HepG2 (cell line): ENCODE measurements around the gene SCN9A. TPM values are rescaled to one million over a fixed set of nuclear protein-coding genes. Genes with fewer than 3 reads are reported as not detected.

Experiments used
- DNMT3B ChIP-seq: conservative IDR thresholded peaks from 2 replicates; pipeline ENCODE4 v1.6.1; 2016; ENCODE audit warnings: missing biosample characterization, control low read depth
- ELK4 ChIP-seq: sonication (generic); formaldehyde crosslinking; IDR thresholded peaks from 2 replicates; pipeline ENCODE4 v1.9.0; 2021; ENCODE audit warnings: missing genetic modification reagents, borderline replicate concordance
- MXD4 ChIP-seq: IDR thresholded peaks from 2 replicates; pipeline ENCODE4 v1.6.1; 2016; ENCODE audit warnings: mild to moderate bottlenecking, missing biosample characterization, missing genetic modification reagents
- MYC ChIP-seq: sonication (generic); formaldehyde crosslinking; IDR thresholded peaks from 2 replicates; pipeline ENCODE4 v1.9.0; 2021; ENCODE audit warnings: missing genetic modification reagents, borderline replicate concordance
- NRL ChIP-seq: sonication (generic); formaldehyde crosslinking; IDR thresholded peaks from 2 replicates; pipeline ENCODE4 v1.5.0; 2020; ENCODE audit warnings: missing genetic modification reagents, mild to moderate bottlenecking, moderate library complexity, borderline replicate concordance
- PHF8 ChIP-seq: sonication (generic); formaldehyde crosslinking; IDR thresholded peaks from 2 replicates; pipeline ENCODE4 v1.5.0; 2020; ENCODE audit warnings: missing genetic modification reagents
- RERE ChIP-seq: IDR thresholded peaks from 2 replicates; pipeline ENCODE4 v1.6.1; 2016; ENCODE audit warnings: low read depth, missing genetic modification reagents, missing compliant biosample characterization
- TEAD2 ChIP-seq: sonication (generic); formaldehyde crosslinking; IDR thresholded peaks from 2 replicates; pipeline ENCODE4 v1.9.0; 2021; ENCODE audit warnings: missing genetic modification reagents
- ZNF296 ChIP-seq: sonication (generic); formaldehyde crosslinking; conservative IDR thresholded peaks from 2 replicates; pipeline ENCODE4 v1.5.0; 2020; ENCODE audit warnings: mild to moderate bottlenecking, missing genetic modification reagents
- ZNF331 ChIP-seq: sonication (generic); formaldehyde crosslinking; IDR thresholded peaks from 2 replicates; pipeline ENCODE4 v1.4.0; 2020; ENCODE audit warnings: missing genetic modification reagents
- ZNF619 ChIP-seq: sonication (generic); formaldehyde crosslinking; IDR thresholded peaks from 2 replicates; pipeline ENCODE4 v1.4.0; 2020; ENCODE audit warnings: mild to moderate bottlenecking, missing genetic modification reagents
- ZNF660 ChIP-seq: sonication (generic); formaldehyde crosslinking; IDR thresholded peaks from 2 replicates; pipeline ENCODE4 v1.5.1; 2020; ENCODE audit warnings: mild to moderate bottlenecking, low read depth, missing genetic modification reagents, borderline replicate concordance
- ZNF816 ChIP-seq: sonication (generic); formaldehyde crosslinking; IDR thresholded peaks from 2 replicates; pipeline ENCODE4 v1.8.0; 2022; ENCODE audit warnings: missing genetic modification reagents, mild to moderate bottlenecking, borderline replicate concordance
- polyA plus RNA-seq, 8 experiments: library from polyadenylated mRNA; depleted of rRNA in 3 of 8; stranded (reverse) in 7 of 8; unstranded in 1 of 8; fragments of >200 nt; fragmentation: Illumina TruSeq in 4 of 8; extraction: Trizol in 4 of 8; gene quantifications; 2 replicates each; pipeline versions ENCODE4 v1.2.1 to v1.2.3, GENCODE V29; 2011 to 2016; ENCODE audit warnings: low read depth in 4 of 8, missing spikeins in 1 of 8, mixed read lengths in 1 of 8; ENCODE audit not compliant: insufficient read depth in 1 of 8
- total RNA-seq, 5 experiments: library from RNA; depleted of rRNA; stranded (reverse); fragments of >200 nt; fragmentation: Illumina TruSeq; extraction: Trizol; gene quantifications; 2 replicates each; pipeline ENCODE4 v1.2.3, GENCODE V29; 2016; ENCODE audit warnings: low read depth in 1 of 5
- TF ChIP-seq, protein P1 (sequence below): sonication (generic); formaldehyde crosslinking; IDR thresholded peaks from 2 replicates; pipeline ENCODE4 v1.5.0; 2020; ENCODE audit warnings: missing genetic modification reagents, mild to moderate bottlenecking, borderline replicate concordance
- TF ChIP-seq, protein P2 (sequence below): sonication (generic); formaldehyde crosslinking; IDR thresholded peaks from 2 replicates; pipeline ENCODE4 v1.4.0; 2020; ENCODE audit warnings: mild to moderate bottlenecking, missing genetic modification reagents

SCN9A gene
- total and polyA plus RNA-seq, 2 of the 13 experiments (the other 11 are each of a cell fraction or from before 2014, with no cell fraction given), result 15.3 to 24.3 TPM

GRCh38 chr2:166375736-166376487, at the start of gene SCN9A (continued):
- TF ChIP-seq ZNF331, result peak; percentile 92; the same call in 1 of the 2 replicates
- peak; percentile 91; the same call in 1 of the 2 replicates for TF ChIP-seq ZNF816 (CRISPR knock-in tag)
- TF ChIP-seq ZNF660 (CRISPR knock-in tag), result no peak
- TF ChIP-seq, protein P1, sequence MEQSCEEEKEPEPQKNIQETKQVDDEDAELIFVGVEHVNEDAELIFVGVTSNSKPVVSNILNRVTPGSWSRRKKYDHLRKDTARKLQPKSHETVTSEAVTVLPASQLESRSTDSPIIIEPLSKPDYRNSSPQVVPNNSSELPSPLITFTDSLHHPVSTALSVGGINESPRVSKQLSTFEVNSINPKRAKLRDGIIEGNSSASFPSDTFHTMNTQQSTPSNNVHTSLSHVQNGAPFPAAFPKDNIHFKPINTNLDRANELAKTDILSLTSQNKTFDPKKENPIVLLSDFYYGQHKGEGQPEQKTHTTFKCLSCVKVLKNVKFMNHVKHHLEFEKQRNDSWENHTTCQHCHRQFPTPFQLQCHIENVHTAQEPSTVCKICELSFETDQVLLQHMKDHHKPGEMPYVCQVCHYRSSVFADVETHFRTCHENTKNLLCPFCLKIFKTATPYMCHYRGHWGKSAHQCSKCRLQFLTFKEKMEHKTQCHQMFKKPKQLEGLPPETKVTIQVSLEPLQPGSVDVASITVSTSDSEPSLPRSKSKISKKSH (CRISPR knock-in tag), result peak; percentile 75
- TF ChIP-seq, protein P2, sequence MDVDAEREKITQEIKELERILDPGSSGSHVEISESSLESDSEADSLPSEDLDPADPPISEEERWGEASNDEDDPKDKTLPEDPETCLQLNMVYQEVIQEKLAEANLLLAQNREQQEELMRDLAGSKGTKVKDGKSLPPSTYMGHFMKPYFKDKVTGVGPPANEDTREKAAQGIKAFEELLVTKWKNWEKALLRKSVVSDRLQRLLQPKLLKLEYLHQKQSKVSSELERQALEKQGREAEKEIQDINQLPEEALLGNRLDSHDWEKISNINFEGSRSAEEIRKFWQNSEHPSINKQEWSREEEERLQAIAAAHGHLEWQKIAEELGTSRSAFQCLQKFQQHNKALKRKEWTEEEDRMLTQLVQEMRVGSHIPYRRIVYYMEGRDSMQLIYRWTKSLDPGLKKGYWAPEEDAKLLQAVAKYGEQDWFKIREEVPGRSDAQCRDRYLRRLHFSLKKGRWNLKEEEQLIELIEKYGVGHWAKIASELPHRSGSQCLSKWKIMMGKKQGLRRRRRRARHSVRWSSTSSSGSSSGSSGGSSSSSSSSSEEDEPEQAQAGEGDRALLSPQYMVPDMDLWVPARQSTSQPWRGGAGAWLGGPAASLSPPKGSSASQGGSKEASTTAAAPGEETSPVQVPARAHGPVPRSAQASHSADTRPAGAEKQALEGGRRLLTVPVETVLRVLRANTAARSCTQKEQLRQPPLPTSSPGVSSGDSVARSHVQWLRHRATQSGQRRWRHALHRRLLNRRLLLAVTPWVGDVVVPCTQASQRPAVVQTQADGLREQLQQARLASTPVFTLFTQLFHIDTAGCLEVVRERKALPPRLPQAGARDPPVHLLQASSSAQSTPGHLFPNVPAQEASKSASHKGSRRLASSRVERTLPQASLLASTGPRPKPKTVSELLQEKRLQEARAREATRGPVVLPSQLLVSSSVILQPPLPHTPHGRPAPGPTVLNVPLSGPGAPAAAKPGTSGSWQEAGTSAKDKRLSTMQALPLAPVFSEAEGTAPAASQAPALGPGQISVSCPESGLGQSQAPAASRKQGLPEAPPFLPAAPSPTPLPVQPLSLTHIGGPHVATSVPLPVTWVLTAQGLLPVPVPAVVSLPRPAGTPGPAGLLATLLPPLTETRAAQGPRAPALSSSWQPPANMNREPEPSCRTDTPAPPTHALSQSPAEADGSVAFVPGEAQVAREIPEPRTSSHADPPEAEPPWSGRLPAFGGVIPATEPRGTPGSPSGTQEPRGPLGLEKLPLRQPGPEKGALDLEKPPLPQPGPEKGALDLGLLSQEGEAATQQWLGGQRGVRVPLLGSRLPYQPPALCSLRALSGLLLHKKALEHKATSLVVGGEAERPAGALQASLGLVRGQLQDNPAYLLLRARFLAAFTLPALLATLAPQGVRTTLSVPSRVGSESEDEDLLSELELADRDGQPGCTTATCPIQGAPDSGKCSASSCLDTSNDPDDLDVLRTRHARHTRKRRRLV, result peak; percentile 88
- peak; percentile 82 for TF ChIP-seq MYC (CRISPR knock-in tag)
- 0 out of 2 replicates have a peak, but pooled peaks have one; percentile 41 for TF ChIP-seq ZNF619 (CRISPR knock-in tag)
- TF ChIP-seq TEAD2 (CRISPR knock-in tag), result no peak
- peak; percentile 56 for TF ChIP-seq NRL (CRISPR knock-in tag)
- 0 out of 2 replicates have a peak, but pooled peaks have one; percentile 27 for TF ChIP-seq MXD4 (CRISPR knock-in tag)
- no peak for TF ChIP-seq ELK4
- TF ChIP-seq DNMT3B (CRISPR knock-in tag), result no peak
- peak; percentile 64; the same call in 1 of the 2 replicates for TF ChIP-seq RERE
- peak; percentile 88 for TF ChIP-seq PHF8 (CRISPR knock-in tag)
- TF ChIP-seq ZNF296 (CRISPR knock-in tag), result no peak
